Neuronal stem cell (in vitro differentiated cells): ENCODE results near the gene PCNX3.
"Not testable (repeated sequence)": the region's sequence is repeated elsewhere in the genome, so short reads cannot be mapped to it uniquely, and the experiment has no call there.

Source experiments
- DNase-seq: peaks from one replicate; pipeline ENCODE4 v3.0.0-alpha.2; 2013; ENCODE audit warnings: low spot score
- H2AFZ ChIP-seq: one replicate; pipeline ENCODE4 v1.6.1; 2013; ENCODE audit warnings: mild to moderate bottlenecking, low read length, inconsistent platforms
- H2AK5ac ChIP-seq: 2 replicates; pipeline ENCODE4 v1.6.1; 2013; ENCODE audit warnings: low read depth, mild to moderate bottlenecking, inconsistent platforms, low read length, moderate library complexity, mixed read lengths
- H2BK120ac ChIP-seq: 2 replicates; pipeline ENCODE4 v1.6.1; 2013; ENCODE audit warnings: low read depth, mild to moderate bottlenecking, inconsistent platforms, low read length, moderate library complexity, mixed read lengths
- H2BK12ac ChIP-seq: one replicate; pipeline ENCODE4 v1.6.1; 2013; ENCODE audit warnings: low read length, inconsistent platforms
- H2BK15ac ChIP-seq: 2 replicates; pipeline ENCODE4 v1.6.1; 2013; ENCODE audit warnings: mild to moderate bottlenecking, low read length, inconsistent platforms, mixed read lengths
- H2BK5ac ChIP-seq: one replicate; pipeline ENCODE4 v1.6.1; 2013; ENCODE audit warnings: inconsistent platforms, mild to moderate bottlenecking, low read length, moderate library complexity
- H3K14ac ChIP-seq: one replicate; pipeline ENCODE4 v1.6.1; 2013; ENCODE audit warnings: low read length, inconsistent platforms
- H3K18ac ChIP-seq: 2 replicates; pipeline ENCODE4 v1.6.1; 2013; ENCODE audit warnings: low read length, inconsistent platforms
- H3K23ac ChIP-seq: 2 replicates; pipeline ENCODE4 v1.6.1; 2013; ENCODE audit warnings: low read depth, mild to moderate bottlenecking, mixed read lengths, low read length, inconsistent platforms; ENCODE audit not compliant: poor library complexity
- H3K27ac ChIP-seq: replicated peaks from 3 replicates; pipeline ENCODE4 v1.5.1; 2013; ENCODE audit warnings: low read length, inconsistent platforms
- H3K27me3 ChIP-seq, 3 experiments: 2 replicates each; pipeline ENCODE4 v1.6.1; 2013; ENCODE audit warnings: low read length in 3 of 3, mild to moderate bottlenecking in 2 of 3, inconsistent platforms in 1 of 3, low read depth in 1 of 3, mixed read lengths in 1 of 3, moderate library complexity in 1 of 3; ENCODE audit not compliant: control insufficient read depth in 3 of 3, insufficient read depth in 3 of 3
- H3K36me3 ChIP-seq, 2 donors: replicated peaks in 1 of 2; 2 replicates each; pipeline ENCODE4 v1.6.1; 2013; ENCODE audit warnings: low read length in 2 of 2; ENCODE audit not compliant: control insufficient read depth in 2 of 2, insufficient read depth in 2 of 2
- H3K4ac ChIP-seq: 2 replicates; pipeline ENCODE4 v1.6.1; 2013; ENCODE audit warnings: inconsistent platforms, mild to moderate bottlenecking, low read length, moderate library complexity
- H3K4me1 ChIP-seq, 2 donors: 1 replicate in 1 of 2; 2 replicates in 1 of 2; pipeline ENCODE4 v1.6.1; 2013; ENCODE audit warnings: low read length in 2 of 2, low read depth in 1 of 2; ENCODE audit not compliant: control insufficient read depth in 2 of 2, insufficient read depth in 1 of 2
- H3K4me2 ChIP-seq: one replicate; pipeline ENCODE4 v1.6.1; 2013; ENCODE audit warnings: mild to moderate bottlenecking, low read length, inconsistent platforms; ENCODE audit not compliant: insufficient read depth, poor library complexity, severe bottlenecking
- H3K4me3 ChIP-seq, 2 donors: 2 replicates each; pipeline ENCODE4 v1.5.1; 2013; ENCODE audit warnings: low read length in 2 of 2, mild to moderate bottlenecking in 2 of 2, inconsistent platforms in 1 of 2, moderate library complexity in 1 of 2
- H3K79me1 ChIP-seq: one replicate; pipeline ENCODE4 v1.6.1; 2013; ENCODE audit warnings: low read depth, mild to moderate bottlenecking, inconsistent platforms, low read length, moderate library complexity
- H3K9ac ChIP-seq: one replicate; pipeline ENCODE4 v1.6.1; 2013; ENCODE audit warnings: mild to moderate bottlenecking, low read depth, low read length, inconsistent platforms; ENCODE audit not compliant: poor library complexity
- H3K9me3 ChIP-seq, 2 donors: replicated peaks in 1 of 2; 2 replicates each; pipeline versions ENCODE3 to v1.6.1; 2013; ENCODE audit warnings: low read length in 2 of 2, mild to moderate bottlenecking in 2 of 2, inconsistent platforms in 1 of 2, low read depth in 1 of 2, mixed read lengths in 1 of 2, moderate library complexity in 1 of 2; ENCODE audit not compliant: control insufficient read depth in 2 of 2, insufficient read depth in 1 of 2
- H4K8ac ChIP-seq: one replicate; pipeline ENCODE4 v1.6.1; 2013; ENCODE audit warnings: low read depth, mild to moderate bottlenecking, inconsistent platforms, low read length, moderate library complexity
- H4K91ac ChIP-seq: one replicate; pipeline ENCODE4 v1.6.1; 2013; ENCODE audit warnings: low read length, low read depth, mild to moderate bottlenecking, inconsistent platforms; ENCODE audit not compliant: poor library complexity
- WGBS, 2 donors: extraction: QIAGEN DNeasy Blood & Tissue Kit; methylation state at CpG; one replicate each; pipeline ENCODE4 v1.1.7; 2013; ENCODE audit warnings: missing lambda C conversion rate in 2 of 2, mixed read lengths in 1 of 2; ENCODE audit not compliant: insufficient read length in 2 of 2, insufficient replicate concordance in 1 of 2; ENCODE audit errors: extremely low coverage in 2 of 2; 5-methylcytosine and 5-hydroxymethylcytosine counted together

The PCNX3 gene

DNA sequence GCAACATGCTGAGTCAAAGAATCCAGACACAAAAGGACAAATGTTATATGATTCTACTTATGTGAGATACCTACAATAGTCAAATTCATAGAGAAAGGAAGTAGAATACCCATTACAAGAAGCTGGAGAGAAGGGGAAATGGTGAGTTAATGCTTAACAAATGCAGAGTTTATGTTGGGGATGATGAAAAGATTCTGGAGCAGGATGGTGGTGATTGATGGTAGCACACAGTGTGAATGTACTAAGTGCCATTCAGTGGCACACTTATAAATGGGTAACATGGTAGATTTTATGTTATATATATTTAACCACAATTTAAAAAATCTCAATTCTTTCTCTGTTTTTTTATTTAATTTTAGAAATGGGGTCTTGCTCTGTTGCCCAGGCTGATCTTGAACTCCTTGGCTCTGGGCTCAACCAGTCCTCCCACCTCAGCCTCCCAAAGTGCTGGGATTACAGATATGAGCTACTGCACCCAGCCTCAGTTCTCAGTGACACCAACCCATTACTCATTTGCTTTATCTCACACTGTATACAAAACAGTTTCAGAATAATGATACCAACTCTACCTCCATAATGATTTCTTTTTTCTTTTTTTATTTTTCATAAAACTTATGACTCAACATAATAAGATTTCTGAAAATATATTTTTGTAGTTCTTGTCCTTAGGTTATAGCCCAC is 56.7 kb downstream of the PCNX3 start:
- Histone ChIP-seq H3K9me3 (no peaks in the 10 kb centered on the region), H3K23ac (no peak overlapping the region), H2BK15ac (no peak overlapping the region), H3K27ac (no peak overlapping the region), H4K91ac (no peak overlapping the region), H3K4me2 (no peak overlapping the region), H3K36me3 (no peaks in the 10 kb centered on the region), H3K4me1 (no peaks in the 10 kb centered on the region), H4K8ac (no peak overlapping the region), H2BK5ac (no peak overlapping the region), H2AK5ac (no peak overlapping the region), H3K4me3 (no peak overlapping the region), H2BK120ac (no peak overlapping the region), H3K79me1 (no peaks in the 10 kb centered on the region), H2BK12ac (no peak overlapping the region), H2AFZ (no peak overlapping the region), H3K9ac (no peak overlapping the region), H3K18ac (no peak overlapping the region), H3K14ac (no peak overlapping the region), H3K27me3 (no peaks in the 10 kb centered on the region), H3K4ac (no peak overlapping the region)
- no peak for DNase-seq

DNA sequence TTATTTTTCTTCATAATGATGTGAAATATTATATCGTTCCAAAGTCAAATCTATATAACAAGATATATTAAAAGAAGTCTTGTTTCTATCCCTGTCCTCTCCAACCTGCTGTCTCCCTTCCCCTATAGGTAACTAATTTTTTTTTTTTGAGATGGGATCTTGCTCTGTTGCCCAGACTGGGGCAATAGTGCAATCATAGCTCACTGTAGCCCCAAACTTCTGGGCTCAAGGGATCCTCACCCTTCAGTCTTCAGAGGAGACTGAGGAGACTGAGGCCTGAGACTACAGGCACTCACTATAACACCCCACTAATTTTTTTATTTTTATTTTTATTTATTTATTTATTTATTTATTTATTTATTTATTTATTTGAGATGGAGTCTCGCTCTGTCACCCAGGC is 57.4 kb downstream of the PCNX3 start:
- Histone ChIP-seq H2AFZ (no peak overlapping the region), H3K9ac (no peak overlapping the region), H3K4ac (no peak overlapping the region), H2AK5ac (no peak overlapping the region), H3K79me1 (no peaks in the 10 kb centered on the region), H3K18ac (no peak overlapping the region), H3K4me2 (no peak overlapping the region), H4K8ac (no peak overlapping the region), H3K4me1 (no peaks in the 10 kb centered on the region), H3K9me3 (no peaks in the 10 kb centered on the region), H2BK120ac (no peak overlapping the region), H3K4me3 (no peak overlapping the region), H3K27ac (no peak overlapping the region), H2BK12ac (no peak overlapping the region), H3K14ac (no peak overlapping the region), H3K23ac (no peak overlapping the region), H4K91ac (no peak overlapping the region), H3K36me3 (no peaks in the 10 kb centered on the region), H2BK5ac (no peak overlapping the region), H2BK15ac (no peak overlapping the region), H3K27me3 (no peaks in the 10 kb centered on the region)
- no peak for DNase-seq
- no CpG with 5 or more reads among the region's 2 CpGs for WGBS, 2 donors

DNA sequence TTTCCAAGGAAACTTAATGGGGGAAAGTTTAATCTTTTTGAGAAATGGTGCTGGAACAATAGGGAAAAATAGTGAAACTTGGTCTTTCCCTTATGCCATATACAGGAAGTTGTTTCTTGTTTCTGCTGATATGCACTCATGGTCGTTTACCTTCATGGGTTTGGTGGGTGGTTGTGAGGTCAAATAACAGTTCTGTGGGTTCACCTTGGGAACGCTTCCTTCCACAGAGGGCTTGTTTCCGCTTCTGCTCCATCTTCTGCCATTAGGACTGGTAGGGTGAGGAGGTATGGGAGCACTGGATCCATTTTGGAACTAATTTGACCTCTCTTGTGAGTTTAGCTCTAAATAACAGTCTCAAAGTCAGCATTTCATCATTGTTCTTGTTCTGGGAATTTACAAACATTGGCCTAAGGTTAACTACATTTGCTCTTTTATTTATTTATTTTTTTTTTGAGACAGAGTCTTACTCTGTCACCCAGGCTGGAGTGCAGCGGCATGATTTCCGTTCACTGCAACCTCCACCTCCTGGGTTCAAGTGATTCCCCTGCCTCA is 64.7 kb downstream of the PCNX3 start:
- Histone ChIP-seq H2BK120ac (no peak overlapping the region), H2BK15ac (no peak overlapping the region), H3K27me3 (peaks cover 0 to 7% (median 0%) of the 10 kb centered on the region in 3 experiments), H3K9ac (no peak overlapping the region), H3K9me3 (no peaks in the 10 kb centered on the region), H2AFZ (no peak overlapping the region), H4K8ac (no peak overlapping the region), H3K79me1 (no peaks in the 10 kb centered on the region), H2BK12ac (no peak overlapping the region), H3K36me3 (no peaks in the 10 kb centered on the region), H3K4me3 (no peak overlapping the region), H3K4me2 (no peak overlapping the region), H3K27ac (no peak overlapping the region), H3K4ac (no peak overlapping the region), H3K23ac (no peak overlapping the region), H3K4me1 (no peaks in the 10 kb centered on the region), H2BK5ac (no peak overlapping the region), H3K18ac (no peak overlapping the region), H3K14ac (no peak overlapping the region), H4K91ac (no peak overlapping the region), H2AK5ac (no peak overlapping the region)
- DNase-seq: no peak
- WGBS, 2 donors: no CpG with 5 or more reads among the region's 5 CpGs

DNA sequence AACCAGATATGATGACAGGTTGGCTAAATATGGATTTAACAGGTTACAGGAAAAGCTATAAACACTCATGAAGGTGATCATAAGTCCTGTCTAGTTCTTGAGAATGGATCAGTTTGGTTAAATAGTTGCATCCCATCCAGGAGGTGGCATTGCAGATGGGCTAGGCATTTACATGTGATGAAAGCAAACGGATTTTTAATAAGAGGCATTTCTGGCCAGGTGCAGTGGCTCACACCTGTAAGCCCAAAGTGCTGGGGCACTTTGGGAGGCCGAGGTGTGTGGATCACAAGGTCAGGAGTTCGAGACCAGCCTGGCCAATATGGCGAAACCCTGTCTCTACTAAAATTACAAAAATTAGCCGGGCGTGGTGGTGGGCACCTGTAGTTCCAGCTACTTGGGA is 67.9 kb downstream of the PCNX3 start:
- H2BK12ac ChIP-seq, H4K91ac ChIP-seq, H3K79me1 ChIP-seq, H3K9ac ChIP-seq, H3K36me3 ChIP-seq, H2BK5ac ChIP-seq, H3K18ac ChIP-seq, H2AFZ ChIP-seq, H3K4ac ChIP-seq, H3K9me3 ChIP-seq, H3K27ac ChIP-seq, H3K4me3 ChIP-seq, H2BK120ac ChIP-seq, H2BK15ac ChIP-seq, H4K8ac ChIP-seq, H3K4me1 ChIP-seq, H3K23ac ChIP-seq, DNase-seq, H2AK5ac ChIP-seq, H3K14ac ChIP-seq, H3K4me2 ChIP-seq, H3K27me3 ChIP-seq: not testable (repeated sequence)
- WGBS, 2 donors: no CpG with 5 or more reads among the region's 6 CpGs
